ENCODE results near the gene MCM9. TPM values are rescaled to one million over a fixed set of nuclear protein-coding genes. Genes with fewer than 3 reads are reported as not detected.

MCM9 gene
- total and polyA plus RNA-seq, 2 donors (not counting 1 experiment from before 2014, with no cell fraction given): 14.0 to 54.5 TPM

- DNase-seq: no peak
- Histone ChIP-seq H3K27me3 (replicated peaks in 1 of 4; ENCODE audit: control extremely low read depth in 1 of 4, control insufficient read depth in 3 of 4, insufficient read depth in 4 of 4, low read length in 3 of 4) (no peaks in the 10 kb centered on the region), H2AFZ (ENCODE audit: insufficient read depth, low read depth, low read length, poor library complexity, severe bottlenecking) (no peak overlapping the region), H3K27ac (ENCODE audit: low read length in 2 of 2) (no peak overlapping the region), H3K4me2 (replicated peaks; ENCODE audit: low read depth, low read length, poor library complexity, severe bottlenecking) (no peak overlapping the region), H3K4me1 (ENCODE audit: control insufficient read depth in 2 of 2, insufficient read depth in 2 of 2, low read length in 2 of 2) (peaks cover 12 to 18% of the 10 kb centered on the region in 2 donors), H3K79me2 (ENCODE audit: control insufficient read depth, insufficient read depth, low read length) (peaks cover 92% of the 10 kb centered on the region), H3K4me3 (ENCODE audit: control extremely low read depth in 1 of 5, extremely low read depth in 1 of 5, insufficient read depth in 1 of 5, low read depth in 2 of 5, low read length in 4 of 5) (no peak overlapping the region), H3K9ac (ENCODE audit: low read length) (no peak overlapping the region), H4K20me1 (ENCODE audit: control insufficient read depth, insufficient read depth, low read length, poor library complexity, severe bottlenecking) (no peaks in the 10 kb centered on the region), H3K9me3 (ENCODE audit: control extremely low read depth in 1 of 3, control insufficient read depth in 2 of 3, insufficient read depth in 1 of 3, low read length in 2 of 3) (peaks cover 2 to 18% (median 5%) of the 10 kb centered on the region in 3 donors), H3K36me3 (replicated peaks in 1 of 2; ENCODE audit: control extremely low read depth in 1 of 2, control insufficient read depth in 1 of 2, extremely low read depth in 1 of 2, insufficient read depth in 2 of 2, low read length in 1 of 2) (peaks cover 0 to 6% of the 10 kb centered on the region in 2 experiments)
- H3K4me1 Mint-ChIP-seq: peaks cover 57% of the 10 kb centered on the region
- no peaks in the 10 kb centered on the region for H3K27me3 Mint-ChIP-seq
- intact Hi-C loops (cut with micrococcal nuclease): no loop called here
- TF ChIP-seq CTCF (IDR thresholded peaks at IDR 0.05): no peak
- no peak for TF ChIP-seq EZH2 (IDR thresholded peaks at IDR 0.05; ENCODE audit: borderline replicate concordance, insufficient read depth, low read depth, low read length, poor library complexity, severe bottlenecking)
- ATAC-seq (ENCODE audit: low read depth): no peak
- H3K9me3 Mint-ChIP-seq (ENCODE audit: insufficient read depth): peaks cover 5% of the 10 kb centered on the region
- no peak overlapping the region for H3K4me3 Mint-ChIP-seq
- ChIA-PET POLR2A (no interaction called here), CTCF (interaction anchor here (0.5 to 1.0 kb wide), 2 partner anchors 16 to 979 kb away, joined by 3 read pairs; no protein-coding TSS in a partner anchor)
- 98% methylated on average over 10 of the region's 10 CpGs for WGBS (ENCODE audit: insufficient coverage)
- H3K27ac Mint-ChIP-seq: no peak overlapping the region
Measured at GRCh38 chr6:118860880-118861279, 74.1 kb downstream of the MCM9 start.

GRCh38 chr6:118860363-118860762 lies 74.6 kb downstream of the MCM9 start:
- Histone ChIP-seq H3K79me2 (ENCODE audit: control insufficient read depth, insufficient read depth, low read length) (peaks cover 87% of the 10 kb centered on the region), H3K9ac (ENCODE audit: low read length) (no peak overlapping the region), H3K4me1 (ENCODE audit: control insufficient read depth in 2 of 2, insufficient read depth in 2 of 2, low read length in 2 of 2) (peaks cover 11 to 17% of the 10 kb centered on the region in 2 donors), H3K4me2 (replicated peaks; ENCODE audit: low read depth, low read length, poor library complexity, severe bottlenecking) (no peak overlapping the region), H3K9me3 (ENCODE audit: control extremely low read depth in 1 of 3, control insufficient read depth in 2 of 3, insufficient read depth in 1 of 3, low read length in 2 of 3) (peaks cover 2 to 18% (median 5%) of the 10 kb centered on the region in 3 donors), H2AFZ (ENCODE audit: insufficient read depth, low read depth, low read length, poor library complexity, severe bottlenecking) (no peak overlapping the region), H3K27ac (ENCODE audit: low read length in 2 of 2) (no peak overlapping the region), H3K27me3 (replicated peaks in 1 of 4; ENCODE audit: control extremely low read depth in 1 of 4, control insufficient read depth in 3 of 4, insufficient read depth in 4 of 4, low read length in 3 of 4) (no peaks in the 10 kb centered on the region), H3K4me3 (ENCODE audit: control extremely low read depth in 1 of 5, extremely low read depth in 1 of 5, insufficient read depth in 1 of 5, low read depth in 2 of 5, low read length in 4 of 5) (no peak overlapping the region), H3K36me3 (replicated peaks in 1 of 2; ENCODE audit: control extremely low read depth in 1 of 2, control insufficient read depth in 1 of 2, extremely low read depth in 1 of 2, insufficient read depth in 2 of 2, low read length in 1 of 2) (peaks cover 0 to 6% of the 10 kb centered on the region in 2 experiments), H4K20me1 (ENCODE audit: control insufficient read depth, insufficient read depth, low read length, poor library complexity, severe bottlenecking) (no peaks in the 10 kb centered on the region)
- intact Hi-C loops (cut with micrococcal nuclease): no loop called here
- Mint-ChIP-seq H3K27me3 (no peaks in the 10 kb centered on the region), H3K27ac (no peak overlapping the region), H3K9me3 (ENCODE audit: insufficient read depth) (peaks cover 5% of the 10 kb centered on the region), H3K4me3 (no peak overlapping the region), H3K4me1 (peaks cover 52% of the 10 kb centered on the region)
- ATAC-seq (ENCODE audit: low read depth) (no peak), DNase-seq (no peak)
- WGBS (ENCODE audit: insufficient coverage): no CpG with 5 or more reads among the region's 1 CpG
- ChIA-PET CTCF (no interaction called here), POLR2A (no interaction called here)
- no peak for TF ChIP-seq CTCF (IDR thresholded peaks at IDR 0.05)
- no peak for TF ChIP-seq EZH2 (IDR thresholded peaks at IDR 0.05; ENCODE audit: borderline replicate concordance, insufficient read depth, low read depth, low read length, poor library complexity, severe bottlenecking)
